GM12801 (cell line): ENCODE data around the gene TM4SF5.

Experiments used
- CTCF ChIP-seq: IDR thresholded peaks from one replicate; pipeline ENCODE4 v1.5.1; 2011; ENCODE audit warnings: control low read depth; ENCODE audit not compliant: insufficient read length; ENCODE audit errors: extremely low read depth

Gene TM4SF5, protein sequence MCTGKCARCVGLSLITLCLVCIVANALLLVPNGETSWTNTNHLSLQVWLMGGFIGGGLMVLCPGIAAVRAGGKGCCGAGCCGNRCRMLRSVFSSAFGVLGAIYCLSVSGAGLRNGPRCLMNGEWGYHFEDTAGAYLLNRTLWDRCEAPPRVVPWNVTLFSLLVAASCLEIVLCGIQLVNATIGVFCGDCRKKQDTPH

DNA sequence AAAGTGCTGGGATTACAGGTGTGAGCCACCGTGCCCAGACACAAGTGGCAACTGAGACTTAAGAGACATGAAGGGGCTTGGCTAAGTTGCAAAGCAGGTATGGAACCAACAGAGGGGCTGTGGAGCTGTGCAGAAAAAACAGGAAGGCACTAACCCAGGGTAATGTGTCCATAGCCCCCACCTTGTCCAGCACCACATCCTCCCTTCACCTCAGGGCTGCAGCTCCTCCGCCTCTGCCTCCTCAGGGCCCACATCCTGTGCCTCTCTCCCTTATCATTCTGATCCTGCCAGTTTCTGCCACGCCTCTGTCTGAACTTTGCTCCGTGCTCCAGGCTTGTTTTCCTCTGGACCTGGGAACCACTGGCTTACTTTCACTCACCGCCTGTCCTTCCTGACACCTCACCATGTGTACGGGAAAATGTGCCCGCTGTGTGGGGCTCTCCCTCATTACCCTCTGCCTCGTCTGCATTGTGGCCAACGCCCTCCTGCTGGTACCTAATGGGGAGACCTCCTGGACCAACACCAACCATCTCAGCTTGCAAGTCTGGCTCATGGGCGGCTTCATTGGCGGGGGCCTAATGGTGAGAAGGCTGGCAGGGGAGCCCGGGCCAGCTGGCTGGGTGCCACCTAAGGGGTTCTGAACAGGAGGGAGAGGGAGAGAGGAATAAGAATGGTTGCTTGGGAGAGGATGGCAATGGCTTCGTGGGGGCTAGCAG, at the start of gene TM4SF5:
TSS of gene TM4SF5 (plus strand) at position 368 of the 716 bp plus-strand sequence. CDS start at position 405, 37 bp downstream.
- TF ChIP-seq CTCF = no peak

DNA sequence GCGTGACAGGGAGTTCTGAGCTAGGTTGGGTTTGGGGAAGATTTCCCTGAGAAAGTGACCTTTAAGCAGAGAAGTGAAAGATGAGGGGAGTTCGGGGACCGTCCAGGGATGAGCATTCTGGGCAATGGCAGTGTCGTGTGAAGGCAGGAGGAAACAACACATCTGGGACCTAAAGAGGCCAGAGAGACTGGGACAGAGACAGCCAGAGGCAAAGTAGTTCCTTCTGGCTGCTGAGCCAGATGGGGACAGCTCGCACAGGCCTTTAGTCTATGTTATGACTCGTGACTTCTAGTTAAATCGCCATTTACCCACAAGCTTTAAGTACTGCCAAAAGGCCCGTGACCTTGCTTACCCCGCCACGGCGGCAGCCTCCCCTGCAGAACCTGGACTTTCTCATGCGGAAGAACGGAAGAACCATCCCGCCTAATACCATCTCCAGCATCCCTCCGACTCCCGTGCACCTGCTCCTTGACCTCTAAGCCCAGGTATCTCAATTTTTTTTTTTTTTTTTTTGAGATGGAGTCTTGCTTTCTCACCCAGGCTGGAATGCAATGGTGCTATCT, 48.9 kb upstream of the TM4SF5 start:
- TF ChIP-seq CTCF = no peak

GRCh38 chr17:4724650-4725049, 47.0 kb upstream of the TM4SF5 start:
- no peak for TF ChIP-seq CTCF

DNA sequence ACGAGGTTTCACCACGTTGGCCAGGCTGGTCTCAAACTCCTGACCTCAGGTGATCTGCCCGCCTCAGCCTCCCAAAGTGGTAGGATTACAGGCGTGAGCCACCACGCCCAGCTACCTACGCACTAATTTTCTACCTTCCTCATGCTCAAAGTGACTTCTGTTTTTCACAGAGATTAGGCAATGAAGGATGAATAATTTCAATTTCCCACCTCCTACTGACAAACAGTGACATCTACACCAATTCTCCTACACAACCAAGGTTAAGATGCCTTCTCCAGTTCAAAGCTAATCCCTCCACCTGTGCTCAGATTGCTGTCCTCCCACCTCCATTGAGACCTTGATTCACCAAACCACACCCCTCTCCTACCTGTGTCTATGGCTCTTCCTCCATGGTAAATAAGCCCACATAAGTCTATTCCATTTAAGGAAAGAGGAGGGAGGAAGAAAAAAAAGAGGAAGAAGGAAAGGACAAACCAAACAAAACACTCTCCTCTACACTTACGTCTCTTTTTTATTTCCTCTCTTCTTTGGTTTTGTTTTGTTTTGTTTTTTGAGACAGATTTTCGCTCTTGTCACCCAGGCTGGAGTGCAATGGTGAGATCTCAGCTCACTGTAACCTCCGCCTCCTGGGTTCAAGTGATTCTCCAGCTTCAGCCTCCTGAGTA, 45.9 kb upstream of the TM4SF5 start:
- no peak for TF ChIP-seq CTCF

DNA sequence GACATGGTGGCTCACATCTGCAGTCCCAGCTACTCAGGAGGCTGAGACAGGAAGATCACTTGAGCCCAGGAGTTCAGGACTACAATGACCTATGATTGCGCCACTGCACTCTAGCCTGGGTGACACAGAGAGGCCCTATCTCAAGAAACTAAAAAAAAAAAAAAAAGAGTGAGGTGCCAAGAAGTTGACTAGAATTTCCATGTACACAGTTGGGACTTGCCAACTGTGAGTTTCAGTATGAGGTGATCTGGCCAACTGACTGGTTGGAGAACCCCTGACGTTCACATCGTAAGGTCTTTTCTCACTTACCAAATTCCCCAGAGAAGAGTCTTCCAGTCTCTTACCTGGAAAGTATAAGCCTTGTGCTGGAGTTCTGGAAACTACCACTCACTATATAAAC, 43.6 kb upstream of the TM4SF5 start:
- no peak for TF ChIP-seq CTCF

DNA sequence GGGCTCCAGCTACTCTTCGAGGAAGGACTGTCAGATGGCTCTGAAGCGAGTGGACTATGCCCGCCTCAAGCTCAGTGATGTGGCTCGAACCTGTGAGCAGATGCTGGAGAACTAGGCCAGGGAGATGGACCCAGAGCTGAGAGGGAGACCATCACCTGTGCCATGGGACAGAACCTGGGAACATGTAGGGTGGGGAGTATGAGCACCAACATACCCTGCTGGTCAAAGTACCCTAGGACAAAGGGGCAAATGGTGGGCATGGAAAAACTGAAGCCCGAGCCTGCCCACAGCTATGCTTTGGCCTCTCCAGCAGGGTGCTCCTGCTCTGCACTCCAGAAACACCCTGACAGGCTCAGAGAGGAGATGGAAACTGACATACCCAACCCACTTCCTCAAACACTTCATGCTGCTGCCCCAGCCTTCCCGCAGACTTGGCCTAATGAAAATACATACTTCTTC, 38.6 kb upstream of the TM4SF5 start:
- TF ChIP-seq CTCF = no peak

GRCh38 chr17:4734857-4735475, 36.7 kb upstream of the TM4SF5 start:
- no peak for TF ChIP-seq CTCF
